OCI-LY1 (cell line): Measurements from ENCODE around the gene HAND1.

Experiments used
- H2AFZ ChIP-seq: fragments of 200-600 bp; sonication (generic), shearing (Covaris generic); 2 replicates; pipeline ENCODE4 v1.6.0; 2014; ENCODE audit warnings: antibody characterized with exemption, mild to moderate bottlenecking, low read length
- H3F3A ChIP-seq: fragments of 200-600 bp; sonication (generic), shearing (Covaris generic); 2 replicates; pipeline ENCODE4 v1.6.0; 2014; ENCODE audit warnings: mild to moderate bottlenecking, antibody characterized with exemption, low read length, moderate library complexity; ENCODE audit not compliant: insufficient read depth
- H3K27ac ChIP-seq: fragments of 200-600 bp; sonication (generic); 2 replicates; pipeline ENCODE4 v1.5.1; 2014; ENCODE audit warnings: low read length, mixed run types, mild to moderate bottlenecking, low read depth; ENCODE audit not compliant: poor library complexity, severe bottlenecking
- H3K27me3 ChIP-seq: fragments of 200-600 bp; sonication (generic); 2 replicates; pipeline ENCODE4 v1.6.0; 2014; ENCODE audit warnings: antibody characterized with exemption, mild to moderate bottlenecking, low read length, moderate library complexity; ENCODE audit not compliant: insufficient read depth
- H3K36me3 ChIP-seq: fragments of 200-600 bp; sonication (generic); 2 replicates; pipeline ENCODE4 v1.6.1; 2014; ENCODE audit warnings: mild to moderate bottlenecking, antibody characterized with exemption, low read length, moderate library complexity, mixed read lengths; ENCODE audit not compliant: insufficient read depth
- H3K4me1 ChIP-seq: fragments of 200-600 bp; sonication (generic); 2 replicates; pipeline ENCODE4 v1.5.1; 2014; ENCODE audit warnings: mild to moderate bottlenecking, low read length, moderate library complexity; ENCODE audit not compliant: insufficient read depth, severe bottlenecking
- H3K4me2 ChIP-seq: fragments of 200-600 bp; sonication (generic), shearing (Covaris generic); 2 replicates; pipeline ENCODE4 v1.6.1; 2014; ENCODE audit warnings: low read length
- H3K4me3 ChIP-seq: fragments of 200-600 bp; sonication (generic); 2 replicates; pipeline ENCODE4 v1.5.1; 2014; ENCODE audit warnings: low read length, low read depth, mild to moderate bottlenecking, mixed read lengths; ENCODE audit not compliant: poor library complexity, severe bottlenecking
- H3K79me2 ChIP-seq: fragments of 200-600 bp; shearing (Covaris generic); 2 replicates; pipeline ENCODE4 v1.6.1; 2016; ENCODE audit warnings: mixed run types, low read length, mixed read lengths; ENCODE audit not compliant: insufficient read depth
- H3K9ac ChIP-seq: fragments of 200-600 bp; sonication (generic), shearing (Covaris generic); 2 replicates; pipeline ENCODE4 v1.6.1; 2014; ENCODE audit warnings: mild to moderate bottlenecking, low read length, mixed read lengths
- H3K9me2 ChIP-seq: fragments of 200-600 bp; sonication (generic), shearing (Covaris generic); 2 replicates; pipeline ENCODE4 v1.6.1; 2014; ENCODE audit warnings: low read depth, mild to moderate bottlenecking, low read length, mixed read lengths
- H3K9me3 ChIP-seq: fragments of 200-600 bp; shearing (Covaris generic); 2 replicates; pipeline ENCODE4 v1.6.1; 2014; ENCODE audit warnings: low read length, mixed read lengths
- H4K20me1 ChIP-seq: fragments of 200-600 bp; sonication (generic), shearing (Covaris generic); 2 replicates; pipeline ENCODE4 v1.6.0; 2016; ENCODE audit warnings: mild to moderate bottlenecking, low read length; ENCODE audit not compliant: insufficient read depth
- EZH2 ChIP-seq: fragments of 200-600 bp; sonication (generic), shearing (Covaris generic); IDR thresholded peaks from 2 replicates; pipeline ENCODE4 v1.8.0; 2017; ENCODE audit warnings: borderline replicate concordance, mixed run types, mild to moderate bottlenecking, antibody characterized with exemption, low read length, moderate library complexity, mixed read lengths
- TF ChIP-seq, protein P1 (sequence below): fragments of 200-600 bp; sonication (generic), shearing (Covaris generic); IDR thresholded peaks from 2 replicates; pipeline ENCODE4 v1.5.1; 2017; ENCODE audit warnings: mild to moderate bottlenecking, antibody characterized with exemption, low read length, moderate library complexity, mixed read lengths

The HAND1 gene

DNA sequence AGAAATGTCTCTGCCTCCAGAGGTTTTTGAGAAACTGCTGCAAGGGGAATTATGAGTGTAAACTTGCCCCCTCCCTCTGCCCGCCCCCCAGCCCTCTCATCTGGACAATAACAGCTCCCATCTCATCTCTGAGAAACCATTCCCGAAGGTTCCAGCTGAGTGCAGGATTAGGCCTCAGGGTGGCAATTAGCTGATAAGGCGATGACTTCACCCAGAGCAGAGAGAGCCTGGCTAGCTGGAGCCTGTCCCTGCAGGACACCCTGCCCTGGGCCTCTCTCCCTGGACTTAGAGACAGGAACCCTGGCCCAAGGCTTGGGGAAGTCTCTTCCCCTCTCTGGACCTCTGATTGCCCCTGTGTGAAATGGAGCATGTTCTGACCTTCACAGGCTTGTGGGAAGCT lies 45.7 kb upstream of the HAND1 start:
- Histone ChIP-seq H3K36me3 (no peaks in the 10 kb centered on the region), H3K4me2 (no peak overlapping the region), H2AFZ (no peak overlapping the region), H3K9me3 (no peaks in the 10 kb centered on the region), H4K20me1 (no peaks in the 10 kb centered on the region), H3K9ac (no peak overlapping the region), H3K4me3 (no peak overlapping the region), H3K9me2 (no peaks in the 10 kb centered on the region), H3K27me3 (no peaks in the 10 kb centered on the region), H3F3A (no peaks in the 10 kb centered on the region), H3K79me2 (no peaks in the 10 kb centered on the region), H3K4me1 (no peaks in the 10 kb centered on the region), H3K27ac (no peak overlapping the region)
- TF ChIP-seq, protein P1, sequence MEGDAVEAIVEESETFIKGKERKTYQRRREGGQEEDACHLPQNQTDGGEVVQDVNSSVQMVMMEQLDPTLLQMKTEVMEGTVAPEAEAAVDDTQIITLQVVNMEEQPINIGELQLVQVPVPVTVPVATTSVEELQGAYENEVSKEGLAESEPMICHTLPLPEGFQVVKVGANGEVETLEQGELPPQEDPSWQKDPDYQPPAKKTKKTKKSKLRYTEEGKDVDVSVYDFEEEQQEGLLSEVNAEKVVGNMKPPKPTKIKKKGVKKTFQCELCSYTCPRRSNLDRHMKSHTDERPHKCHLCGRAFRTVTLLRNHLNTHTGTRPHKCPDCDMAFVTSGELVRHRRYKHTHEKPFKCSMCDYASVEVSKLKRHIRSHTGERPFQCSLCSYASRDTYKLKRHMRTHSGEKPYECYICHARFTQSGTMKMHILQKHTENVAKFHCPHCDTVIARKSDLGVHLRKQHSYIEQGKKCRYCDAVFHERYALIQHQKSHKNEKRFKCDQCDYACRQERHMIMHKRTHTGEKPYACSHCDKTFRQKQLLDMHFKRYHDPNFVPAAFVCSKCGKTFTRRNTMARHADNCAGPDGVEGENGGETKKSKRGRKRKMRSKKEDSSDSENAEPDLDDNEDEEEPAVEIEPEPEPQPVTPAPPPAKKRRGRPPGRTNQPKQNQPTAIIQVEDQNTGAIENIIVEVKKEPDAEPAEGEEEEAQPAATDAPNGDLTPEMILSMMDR: no peak

DNA sequence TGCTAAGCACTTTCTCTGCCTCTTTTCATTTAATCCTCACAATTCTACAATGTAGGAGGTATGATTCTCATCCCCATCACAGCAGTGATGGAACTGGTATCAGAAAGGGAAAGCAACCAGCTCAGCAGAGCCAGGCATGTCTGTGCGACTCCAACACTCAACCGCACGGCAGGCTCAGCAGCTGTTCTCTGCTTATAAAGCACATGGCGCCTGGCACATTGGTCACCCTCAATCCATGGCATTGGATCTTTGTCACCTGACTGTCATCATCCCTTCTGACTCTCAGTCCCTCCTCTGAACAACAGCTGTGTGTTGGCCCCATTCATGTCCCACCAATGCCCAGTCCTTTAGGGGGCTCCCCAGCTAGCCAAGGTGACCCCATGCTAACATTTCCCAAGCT lies 45.1 kb upstream of the HAND1 start:
- Histone ChIP-seq H3K4me2 (no peak overlapping the region), H4K20me1 (no peaks in the 10 kb centered on the region), H3K4me3 (no peak overlapping the region), H3K9me2 (no peaks in the 10 kb centered on the region), H3K27me3 (no peaks in the 10 kb centered on the region), H3K4me1 (no peaks in the 10 kb centered on the region), H2AFZ (no peak overlapping the region), H3K27ac (no peak overlapping the region), H3K9ac (no peak overlapping the region), H3K79me2 (no peaks in the 10 kb centered on the region), H3F3A (no peaks in the 10 kb centered on the region), H3K36me3 (no peaks in the 10 kb centered on the region), H3K9me3 (no peaks in the 10 kb centered on the region)
- TF ChIP-seq, protein P1: no peak
- no peak for TF ChIP-seq EZH2

DNA sequence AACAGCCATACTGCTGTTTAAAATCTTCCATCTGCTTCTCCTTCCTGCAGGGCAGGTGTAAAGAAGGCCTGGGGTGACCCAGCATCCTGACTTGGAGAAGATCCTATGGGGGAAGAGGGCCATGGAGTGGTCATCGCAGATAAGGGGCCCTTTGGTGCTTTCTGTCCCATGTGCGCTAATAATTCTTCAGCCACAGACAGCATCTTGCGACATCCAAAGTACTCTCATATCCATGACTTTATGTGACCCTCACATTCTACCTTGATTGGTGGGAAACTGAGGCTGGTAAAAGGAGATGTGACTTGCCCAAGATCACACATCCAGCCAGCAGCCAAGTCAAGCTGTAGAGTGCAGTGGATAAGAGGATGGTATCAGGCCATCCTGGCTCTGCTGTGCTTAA lies 44.3 kb upstream of the HAND1 start:
- Histone ChIP-seq H4K20me1 (no peaks in the 10 kb centered on the region), H3K9ac (no peak overlapping the region), H2AFZ (no peak overlapping the region), H3K27ac (no peak overlapping the region), H3F3A (no peaks in the 10 kb centered on the region), H3K27me3 (no peaks in the 10 kb centered on the region), H3K79me2 (no peaks in the 10 kb centered on the region), H3K9me3 (no peaks in the 10 kb centered on the region), H3K9me2 (no peaks in the 10 kb centered on the region), H3K4me2 (no peak overlapping the region), H3K36me3 (no peaks in the 10 kb centered on the region), H3K4me1 (no peaks in the 10 kb centered on the region), H3K4me3 (no peak overlapping the region)
- no peak for TF ChIP-seq EZH2
- TF ChIP-seq, protein P1: no peak
